Natural killer cell (primary cell): ENCODE data around the gene RALBP1. TPM values are rescaled to one million over a fixed set of nuclear protein-coding genes. Genes with fewer than 3 reads are reported as not detected.

ENCODE experiments used
- ATAC-seq, 3 donors: fragments of 150-1000 bp in 2 of 3; fragments of 200-7000 bp in 1 of 3; cut with Tn5 transposase; 1 replicate in 1 of 3; 2 replicates in 2 of 3; pipeline ENCODE4 v1.10.0; 2021; ENCODE audit warnings: mild to moderate bottlenecking in 2 of 3, moderate library complexity in 2 of 3
- DNase-seq, 2 donors: peaks; one replicate each; pipeline versions ENCODE4 v3.0.0 to v3.0.0-alpha.2; 2013 to 2021; ENCODE audit warnings: mixed read lengths in 1 of 2
- H3K27ac ChIP-seq: one replicate; pipeline ENCODE4 v1.5.1; 2013; ENCODE audit warnings: mild to moderate bottlenecking, low read length
- H3K27me3 ChIP-seq: one replicate; pipeline ENCODE4 v1.6.1; 2013; ENCODE audit warnings: low read length; ENCODE audit not compliant: control insufficient read depth, insufficient read depth
- H3K36me3 ChIP-seq: one replicate; pipeline ENCODE4 v1.6.1; 2013; ENCODE audit warnings: low read length; ENCODE audit not compliant: control insufficient read depth, insufficient read depth
- H3K4me1 ChIP-seq: one replicate; pipeline ENCODE4 v1.6.1; 2013; ENCODE audit warnings: low read length; ENCODE audit not compliant: control insufficient read depth, insufficient read depth
- H3K4me3 ChIP-seq: one replicate; pipeline ENCODE4 v1.5.1; 2013; ENCODE audit warnings: low read length
- H3K9me3 ChIP-seq: one replicate; pipeline ENCODE4 v1.6.1; 2013; ENCODE audit warnings: low read length; ENCODE audit not compliant: control insufficient read depth, insufficient read depth
- H3K27ac Mint-ChIP-seq, 2 donors: one replicate each; pipeline ENCODE4 v1.8.0; 2022; ENCODE audit warnings: mild to moderate bottlenecking in 2 of 2, mixed read lengths in 2 of 2, moderate library complexity in 1 of 2
- H3K27me3 Mint-ChIP-seq, 2 donors: one replicate each; pipeline ENCODE4 v1.8.0; 2022; ENCODE audit warnings: low read depth in 2 of 2, mixed read lengths in 2 of 2
- H3K36me3 Mint-ChIP-seq: one replicate; pipeline ENCODE4 v1.8.0; 2022; ENCODE audit warnings: mixed read lengths
- H3K4me1 Mint-ChIP-seq, 2 donors: one replicate each; pipeline ENCODE4 v1.8.0; 2022; ENCODE audit warnings: mixed read lengths in 2 of 2
- H3K4me3 Mint-ChIP-seq: one replicate; pipeline ENCODE4 v1.8.0; 2022; ENCODE audit warnings: mild to moderate bottlenecking, moderate library complexity, mixed read lengths
- H3K9me3 Mint-ChIP-seq, 2 donors: one replicate each; pipeline ENCODE4 v1.8.0; 2022; ENCODE audit warnings: mixed read lengths in 2 of 2
- CTCF ChIP-seq: fragments of 200-600 bp; IDR thresholded peaks from one replicate; pipeline ENCODE4 v1.8.0; 2022; ENCODE audit warnings: antibody characterized with exemption
- whole genome bisulfite sequencing: methylation state at CpG from one replicate; pipeline ENCODE4 v1.1.7; 2013; ENCODE audit warnings: missing lambda C conversion rate; ENCODE audit not compliant: insufficient coverage; 5-methylcytosine and 5-hydroxymethylcytosine counted together
- intact Hi-C: fragments of 100-400 bp; cut with micrococcal nuclease; formaldehyde crosslinking; loops from one replicate; pipeline ENCODE4 v1.14.2; 2022
- total RNA-seq, 4 donors: library from RNA; stranded (reverse); fragments of 120-200 nt in 1 of 4; gene quantifications; one replicate each; pipeline versions ENCODE4 v1.2.3 to v1.2.4, GENCODE V29; 2013 to 2022

Gene RALBP1
- total RNA-seq, 3 donors from 2014 or later (not counting 1 experiment from before 2014, with no cell fraction given), result 27.3 to 40.0 (median 33.4) TPM

GRCh38 chr18:9549405-9549804, 74.1 kb downstream of the RALBP1 start:
- H3K27ac Mint-ChIP-seq, result peak overlapping the region in 1 of 2 donors; percentile 58
- H3K27ac ChIP-seq, result no peak overlapping the region
- no peak for ATAC-seq
- H3K9me3 ChIP-seq, result no peaks in the 10 kb centered on the region
- peaks cover 47% of the 10 kb centered on the region for H3K36me3 Mint-ChIP-seq
- intact Hi-C loops, result no loop called here
- no peak overlapping the region for H3K4me3 ChIP-seq
- TF ChIP-seq CTCF, result no peak
- no peaks in the 10 kb centered on the region for H3K9me3 Mint-ChIP-seq
- H3K36me3 ChIP-seq, result peaks cover 67% of the 10 kb centered on the region
- H3K4me1 Mint-ChIP-seq, result peaks cover 0 to 6% of the 10 kb centered on the region in 2 donors
- 95% methylated on average over 7 of the region's 7 CpGs for whole genome bisulfite sequencing
- no peaks in the 10 kb centered on the region for H3K27me3 ChIP-seq
- DNase-seq, result no peak
- H3K4me1 ChIP-seq, result no peaks in the 10 kb centered on the region
- H3K27me3 Mint-ChIP-seq, result no peaks in the 10 kb centered on the region
- no peak overlapping the region for H3K4me3 Mint-ChIP-seq

GRCh38 chr18:9550429-9550828, 75.1 kb downstream of the RALBP1 start:
- DNase-seq (no peak), ATAC-seq (no peak)
- H3K9me3 Mint-ChIP-seq, result no peaks in the 10 kb centered on the region
- Histone ChIP-seq H3K36me3 (peaks cover 68% of the 10 kb centered on the region), H3K9me3 (no peaks in the 10 kb centered on the region), H3K4me1 (no peaks in the 10 kb centered on the region), H3K27me3 (no peaks in the 10 kb centered on the region), H3K27ac (no peak overlapping the region), H3K4me3 (no peak overlapping the region)
- peaks cover 47% of the 10 kb centered on the region for H3K36me3 Mint-ChIP-seq
- TF ChIP-seq CTCF, result no peak
- no peak overlapping the region for H3K27ac Mint-ChIP-seq
- peaks cover 0 to 10% of the 10 kb centered on the region in 2 donors for H3K4me1 Mint-ChIP-seq
- H3K27me3 Mint-ChIP-seq, result no peaks in the 10 kb centered on the region
- intact Hi-C loops, result no loop called here
- 100% methylated on average over 2 of the region's 4 CpGs for WGBS
- no peak overlapping the region for H3K4me3 Mint-ChIP-seq

- H3K36me3 Mint-ChIP-seq, result peaks cover 36% of the 10 kb centered on the region
- intact Hi-C loops, result no loop called here
- ATAC-seq, result no peak
Measured at GRCh38 chr18:9552191-9552590, 76.9 kb downstream of the RALBP1 start.

More at GRCh38 chr18:9552191-9552590, 76.9 kb downstream of the RALBP1 start:
- Mint-ChIP-seq H3K4me3 (no peak overlapping the region), H3K27me3 (no peaks in the 10 kb centered on the region), H3K9me3 (no peaks in the 10 kb centered on the region), H3K27ac (no peak overlapping the region), H3K4me1 (peaks cover 0 to 10% of the 10 kb centered on the region in 2 donors)
- 94% methylated on average over 2 of the region's 3 CpGs for WGBS
- H3K27me3 ChIP-seq, result no peaks in the 10 kb centered on the region
- no peaks in the 10 kb centered on the region for H3K4me1 ChIP-seq
- no peak overlapping the region for H3K27ac ChIP-seq
- no peak overlapping the region for H3K4me3 ChIP-seq
- DNase-seq, result no peak
- no peak for TF ChIP-seq CTCF
- no peaks in the 10 kb centered on the region for H3K9me3 ChIP-seq
- peaks cover 69% of the 10 kb centered on the region for H3K36me3 ChIP-seq
